Measurements from ENCODE around the gene SP9. TPM values are rescaled to one million over a fixed set of nuclear protein-coding genes. Genes with fewer than 3 reads are reported as not detected.

The SP9 gene
- not detected for total RNA-seq
- long read RNA-seq: 0 reads

DNA sequence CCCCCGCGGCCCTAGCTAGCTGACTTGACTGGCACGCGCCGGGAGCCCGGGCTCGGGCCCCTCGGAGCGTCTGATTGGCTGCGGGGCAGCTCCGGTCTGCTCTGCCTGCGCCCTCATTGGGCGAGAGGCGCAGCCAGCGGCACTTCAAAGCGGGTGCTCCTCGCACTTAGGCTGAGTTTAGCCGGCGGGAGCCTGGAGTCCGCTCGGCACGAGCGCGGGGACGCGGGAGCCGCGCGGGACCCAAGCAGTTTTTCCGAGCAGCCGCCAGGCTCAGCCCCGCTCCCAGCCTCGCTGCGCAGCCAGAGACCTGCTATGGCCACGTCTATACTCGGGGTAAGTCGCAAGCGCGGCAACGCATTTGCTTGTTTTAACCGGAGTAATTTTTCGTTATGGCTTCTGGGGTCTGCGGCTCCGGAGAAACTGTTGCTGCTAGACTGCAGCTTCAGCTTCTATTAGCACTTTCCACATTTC, at the start of gene SP9:
SP9 (plus strand) TSS at position 174 of the 471 bp plus-strand sequence; CDS start at position 313, 139 bp downstream.
- DNase-seq (ENCODE audit: low spot score): no peak
- intact Hi-C loops (cut with DNase I): loop anchor here (2.0 kb wide), 1 partner anchor 86 kb away; the partner anchor contains the start of gene OLA1

- intact Hi-C loops (cut with DNase I): no loop called here
- DNase-seq (ENCODE audit: low spot score): no peak
Measured at GRCh38 chr2:174286172-174286571, 48.6 kb upstream of the SP9 start.

DNA sequence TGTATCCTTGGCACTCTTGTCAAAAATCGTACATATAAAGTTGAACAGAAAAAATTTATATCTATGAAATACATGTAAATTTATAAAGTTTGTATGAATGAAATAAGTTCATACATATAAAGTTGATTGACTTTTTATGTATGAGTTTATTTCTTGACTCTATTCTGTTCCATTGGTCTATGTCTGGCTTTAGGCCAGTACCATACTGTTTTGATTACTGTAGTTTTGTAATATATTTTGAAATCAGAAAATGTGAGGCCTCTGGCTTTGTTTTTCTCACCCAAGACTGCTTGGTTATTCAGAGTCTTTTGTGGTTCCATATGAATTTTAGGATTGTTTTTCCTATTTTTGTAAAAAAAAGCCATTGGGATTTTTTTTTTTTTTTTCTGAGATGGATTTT, 41.8 kb upstream of the SP9 start:
- DNase-seq (ENCODE audit: low spot score): no peak
- intact Hi-C loops (cut with DNase I): no loop called here

- intact Hi-C loops (cut with DNase I): no loop called here
- no peak for DNase-seq (ENCODE audit: low spot score)
Measured at GRCh38 chr2:174300114-174300513, 34.6 kb upstream of the SP9 start.

DNA sequence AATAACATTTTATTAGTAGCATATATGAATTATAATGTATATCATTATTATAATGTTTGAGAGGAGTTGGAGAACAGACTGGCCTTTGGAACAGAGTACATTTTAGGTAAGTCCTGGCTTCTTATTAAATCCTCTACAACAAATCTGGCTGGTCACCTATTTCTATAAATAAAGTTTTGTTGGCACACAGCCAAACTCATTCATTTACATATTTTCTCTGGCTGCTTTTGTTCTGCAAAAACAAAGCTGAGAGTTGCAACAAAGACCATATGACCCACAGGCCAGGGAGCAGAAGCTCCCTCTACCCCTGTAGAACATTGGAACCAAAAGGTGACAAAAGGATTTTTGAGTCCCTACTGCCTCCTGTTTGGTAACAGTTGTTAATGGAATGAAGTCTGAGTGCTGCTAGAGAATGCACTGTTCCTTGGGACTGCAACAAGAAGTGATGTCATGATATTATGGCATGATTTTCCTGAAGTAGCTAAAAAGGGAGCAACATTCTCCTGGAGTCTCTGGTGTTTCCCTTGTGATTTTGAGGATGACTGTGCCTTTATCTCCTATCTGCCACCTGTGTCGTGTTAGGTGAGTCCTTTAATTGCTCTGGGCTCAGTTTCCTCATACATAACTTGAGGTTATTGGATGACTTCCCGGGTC, 22.0 kb upstream of the SP9 start:
- DNase-seq (ENCODE audit: low spot score): no peak
- intact Hi-C loops (cut with DNase I): no loop called here

DNA sequence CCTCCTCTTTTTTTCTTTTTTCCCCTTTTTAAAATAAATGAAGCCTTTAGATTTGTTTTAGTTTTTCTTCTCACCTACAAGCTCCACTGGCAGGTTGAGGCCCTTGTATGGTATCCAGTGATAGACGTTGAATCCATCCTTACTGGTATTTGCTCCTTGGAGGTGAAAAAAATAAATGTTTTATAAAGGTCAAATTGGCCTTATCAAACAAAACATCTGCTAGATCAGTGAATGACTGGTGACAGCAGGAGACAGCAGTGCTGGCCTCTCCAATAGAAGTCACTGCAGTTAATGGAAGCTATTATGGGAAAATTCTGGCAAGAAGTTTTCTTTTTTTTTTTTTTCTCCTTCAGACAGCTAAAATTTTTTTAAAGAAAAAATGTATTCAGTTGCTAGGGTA, 12.6 kb upstream of the SP9 start:
- intact Hi-C loops (cut with DNase I): no loop called here
- no peak for DNase-seq (ENCODE audit: low spot score)

- intact Hi-C loops (cut with DNase I): no loop called here
- no peak for DNase-seq (ENCODE audit: low spot score)
Measured at GRCh38 chr2:174322746-174323145, 12.0 kb upstream of the SP9 start.

DNA sequence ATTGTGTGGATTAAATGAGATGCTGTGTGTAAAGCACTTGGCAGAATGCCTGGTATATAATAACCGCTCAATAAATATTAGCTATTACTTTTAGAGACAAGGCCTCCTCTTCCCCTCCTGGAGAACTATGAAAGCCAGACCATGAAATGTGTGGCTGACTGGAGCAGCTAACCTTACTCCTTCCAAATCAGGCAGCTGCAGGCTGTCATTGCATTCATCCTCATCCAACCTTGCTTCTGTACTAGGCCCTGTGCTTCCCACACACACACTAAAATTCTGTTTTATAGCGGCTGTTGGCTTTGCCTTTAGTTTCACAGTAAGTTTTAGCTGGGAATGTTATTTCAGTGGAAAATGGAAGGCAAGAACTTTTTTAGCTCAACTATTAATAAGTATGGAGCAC, 10.2 kb upstream of the SP9 start:
- intact Hi-C loops (cut with DNase I): no loop called here
- DNase-seq (ENCODE audit: low spot score): no peak

GRCh38 chr2:174325373-174326160, 9.2 kb upstream of the SP9 start:
- DNase-seq (ENCODE audit: low spot score): no peak
- intact Hi-C loops (cut with DNase I): loop anchor here (5.0 kb wide), 1 partner anchor 168 kb away; no protein-coding TSS in a partner anchor

DNA sequence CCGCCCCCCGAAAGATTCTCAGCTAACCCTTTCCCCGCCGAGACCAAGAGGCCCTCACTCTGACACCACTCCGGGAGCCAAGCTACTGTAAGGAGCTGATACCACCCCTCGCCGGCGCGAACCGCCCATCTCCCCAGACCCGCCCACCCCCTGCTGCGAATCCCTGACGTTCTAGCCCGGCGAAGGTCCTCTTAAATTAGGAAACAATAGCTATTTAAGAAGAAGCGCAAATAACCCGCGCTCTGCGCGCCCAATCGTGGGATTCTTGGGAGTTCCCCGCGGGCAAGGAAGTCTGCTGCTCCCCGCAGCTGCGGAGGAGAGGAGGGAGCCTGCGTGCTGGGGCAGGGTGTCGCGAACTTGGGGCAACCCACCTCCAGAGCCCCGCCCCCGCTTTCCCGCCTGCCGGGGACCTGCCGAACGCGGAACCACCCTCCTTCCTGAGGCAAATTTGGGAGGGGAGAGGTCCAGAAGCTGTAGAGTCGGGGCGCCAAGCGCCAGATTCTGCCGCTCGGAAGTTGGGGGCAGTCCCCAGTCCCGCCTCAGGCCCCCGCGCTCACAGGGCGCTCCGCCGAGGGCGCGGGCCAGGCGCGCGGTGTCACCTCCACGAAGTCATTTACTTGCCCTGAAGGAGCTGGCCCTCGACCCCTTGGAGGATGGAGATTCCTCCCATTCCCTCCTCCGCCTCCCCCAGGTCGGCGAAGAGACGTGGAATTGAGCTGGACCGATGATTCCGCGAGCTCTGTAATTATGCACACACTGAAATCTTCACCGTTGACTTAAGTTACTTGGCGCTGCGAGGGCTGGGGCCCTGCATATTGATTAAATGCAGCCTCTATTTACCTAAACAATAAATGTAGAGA, 8.4 kb upstream of the SP9 start:
- no peak for DNase-seq (ENCODE audit: low spot score)

DNA sequence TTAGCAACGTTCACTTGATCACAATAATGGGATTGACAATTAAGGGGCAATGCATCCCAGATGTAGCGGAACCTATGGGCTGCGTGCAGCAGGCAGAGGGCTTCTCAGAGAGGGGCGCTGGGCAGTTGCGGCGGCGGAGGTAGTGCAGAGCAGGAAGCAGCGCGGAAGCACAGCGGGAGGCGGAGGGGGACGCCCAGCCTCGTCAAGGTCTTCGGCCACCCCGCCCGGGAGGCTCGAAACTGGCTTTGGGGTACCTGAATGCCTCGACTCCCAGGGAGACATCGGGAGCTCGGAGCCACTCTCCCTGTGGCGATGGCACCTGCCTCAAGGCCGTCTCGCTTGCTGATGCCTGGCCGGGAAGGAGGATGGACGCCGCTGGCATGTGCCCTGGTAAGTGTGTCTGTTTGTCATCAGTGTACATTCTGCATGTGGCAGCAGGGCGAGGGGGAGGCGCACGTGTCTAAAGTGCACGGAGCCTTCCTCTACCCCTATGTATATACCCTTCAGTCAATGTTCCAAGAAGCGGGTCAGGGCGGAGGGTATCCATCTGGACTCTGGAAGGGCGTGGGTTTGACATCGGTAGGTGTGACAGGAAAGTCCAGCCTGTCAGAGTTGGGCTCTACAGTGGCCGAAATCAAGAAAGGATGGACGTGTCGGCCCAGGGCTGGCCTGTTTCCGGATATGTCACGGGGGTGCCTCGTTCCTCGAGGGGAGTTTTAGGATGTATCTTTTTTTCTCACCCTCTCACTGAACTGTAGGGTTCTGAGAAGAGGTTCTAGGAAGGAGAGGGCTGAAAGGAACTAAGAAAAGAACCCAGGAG, 7.5 kb upstream of the SP9 start:
- DNase-seq (ENCODE audit: low spot score): no peak

More for the DNA sequence above, 8.4 kb upstream of the SP9 start:
- intact Hi-C loops (cut with DNase I): loop anchor here (5.0 kb wide), 1 partner anchor 169 kb away; no protein-coding TSS in a partner anchor

GRCh38 chr2:174327841-174328113, 7.0 kb upstream of the SP9 start:
- intact Hi-C loops (cut with DNase I): loop anchor here (5.0 kb wide), 1 partner anchor 170 kb away; no protein-coding TSS in a partner anchor
- DNase-seq (ENCODE audit: low spot score): no peak

More for the DNA sequence above, 7.5 kb upstream of the SP9 start:
- intact Hi-C loops (cut with DNase I): loop anchor here (5.0 kb wide), 1 partner anchor 170 kb away; no protein-coding TSS in a partner anchor

- intact Hi-C loops (cut with DNase I): loop anchor here (5.0 kb wide), 1 partner anchor 171 kb away; no protein-coding TSS in a partner anchor
- no peak for DNase-seq (ENCODE audit: low spot score)
Measured at GRCh38 chr2:174328114-174328960, 6.4 kb upstream of the SP9 start.

DNA sequence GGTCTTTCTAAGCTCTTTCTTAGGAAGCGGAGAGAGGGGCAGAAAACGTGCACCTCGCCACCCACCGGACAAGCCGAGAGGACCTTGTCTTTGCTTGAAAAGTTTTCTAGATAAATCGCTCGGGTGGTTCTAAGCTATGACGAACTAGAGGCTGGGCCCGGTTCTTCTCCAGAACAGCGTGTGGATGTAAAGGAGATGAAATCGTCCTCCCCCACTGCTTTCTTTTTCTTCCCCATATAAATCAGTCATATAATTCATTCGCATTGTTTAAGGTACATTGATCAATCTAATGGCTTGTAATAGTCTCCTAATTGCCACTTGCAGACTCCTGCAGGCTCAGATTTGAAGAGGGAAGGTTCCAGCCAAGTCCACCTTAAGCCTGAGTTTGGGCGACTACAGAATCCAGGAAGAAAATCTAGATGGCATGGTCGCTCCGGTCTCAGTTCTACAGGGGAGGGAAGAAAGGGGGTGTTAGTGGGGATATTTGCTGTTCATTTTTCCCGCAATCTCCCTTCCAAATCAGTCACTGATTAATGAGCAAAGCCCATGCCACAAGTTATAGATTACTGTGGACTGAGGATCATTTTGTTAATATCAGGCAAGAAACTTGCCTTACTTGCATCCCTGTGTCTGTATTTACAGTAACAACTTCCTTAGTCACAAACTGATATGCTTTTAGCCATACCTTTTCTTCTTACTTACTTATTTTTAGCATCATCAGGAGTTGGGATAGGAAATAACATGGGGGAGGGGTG, 5.6 kb upstream of the SP9 start:
- intact Hi-C loops (cut with DNase I): loop anchor here (5.0 kb wide), 1 partner anchor 172 kb away; no protein-coding TSS in a partner anchor
- no peak for DNase-seq (ENCODE audit: low spot score)

- intact Hi-C loops (cut with DNase I): no loop called here
- no peak for DNase-seq (ENCODE audit: low spot score)
Measured at GRCh38 chr2:174330945-174331594, 3.7 kb upstream of the SP9 start.

GRCh38 chr2:174331595-174332216, 3.0 kb upstream of the SP9 start:
- DNase-seq (ENCODE audit: low spot score): no peak
- intact Hi-C loops (cut with DNase I): no loop called here

Data from cardiac septum (tissue), 1 donor.